ENCODE results near the gene DMBX1. TPM values are rescaled to one million over a fixed set of nuclear protein-coding genes. Genes with fewer than 3 reads are reported as not detected.

Gene DMBX1
- total and polyA plus RNA-seq, 4 donors: not detected

DNA sequence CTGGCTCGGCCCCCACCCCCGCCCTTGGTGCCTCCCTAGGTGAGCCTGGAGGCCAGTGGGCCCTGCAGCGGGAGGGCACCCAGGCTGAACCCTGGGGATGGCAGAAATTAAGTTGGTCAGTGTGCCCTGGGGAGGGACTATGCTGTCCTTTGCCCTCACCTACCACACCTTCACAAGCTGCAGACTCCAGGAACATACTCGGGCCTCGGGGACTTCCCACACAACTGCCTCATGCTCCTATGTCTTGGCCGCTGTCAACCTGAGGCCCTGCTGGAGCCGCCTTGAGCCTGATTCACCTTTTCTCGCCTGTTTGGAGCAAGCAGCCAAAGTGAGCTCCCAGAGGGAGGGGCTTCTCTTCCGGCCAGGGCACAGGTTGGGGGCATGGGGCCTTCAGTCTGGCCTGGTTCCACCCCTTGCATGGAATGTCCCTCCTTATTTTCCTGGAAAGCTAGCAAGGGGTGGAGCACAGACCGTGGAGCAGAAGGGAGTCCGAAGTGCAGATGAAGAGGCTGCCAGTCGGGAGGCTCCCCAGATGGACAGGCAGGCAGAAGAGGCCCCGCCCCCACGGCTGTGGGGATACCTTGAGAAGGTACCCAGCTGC, 37.2 kb downstream of the DMBX1 start:
- H3K4me1 ChIP-seq (ENCODE audit: control insufficient read depth in 4 of 4, insufficient read depth in 4 of 4, low read length in 3 of 4): peaks cover 0 to 25% (median 17%) of the 10 kb centered on the region in 4 donors
- H3K4me3 ChIP-seq (ENCODE audit: low read depth in 1 of 3, low read length in 3 of 3): no peak overlapping the region
- H3K36me3 ChIP-seq (ENCODE audit: control insufficient read depth in 4 of 4, insufficient read depth in 3 of 4, low read depth in 1 of 4, low read length in 3 of 4): no peaks in the 10 kb centered on the region
- 61% methylated on average over 14 of the region's 14 CpGs for WGBS
- H3K9me3 ChIP-seq (ENCODE audit: control insufficient read depth in 4 of 4, low read length in 3 of 4): no peaks in the 10 kb centered on the region
- no peak for DNase-seq (ENCODE audit: low spot score)
- H3K27ac ChIP-seq (ENCODE audit: low read depth in 1 of 2, low read length in 2 of 2): no peak overlapping the region
- no peaks in the 10 kb centered on the region for H3K27me3 ChIP-seq (ENCODE audit: control insufficient read depth in 4 of 4, insufficient read depth in 4 of 4, low read length in 3 of 4)
- no peak overlapping the region for H3K9ac ChIP-seq (ENCODE audit: low read depth in 1 of 2, low read length in 2 of 2)
- TF ChIP-seq, protein P1, sequence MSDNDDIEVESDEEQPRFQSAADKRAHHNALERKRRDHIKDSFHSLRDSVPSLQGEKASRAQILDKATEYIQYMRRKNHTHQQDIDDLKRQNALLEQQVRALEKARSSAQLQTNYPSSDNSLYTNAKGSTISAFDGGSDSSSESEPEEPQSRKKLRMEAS (IDR thresholded peaks at IDR 0.05): no peak
- no peak for TF ChIP-seq GABPA (IDR thresholded peaks at IDR 0.05 in 1 of 2, conservative IDR thresholded peaks at IDR 0.05 in 1 of 2)
- no peak for TF ChIP-seq REST (IDR thresholded peaks at IDR 0.05)

GRCh38 chr1:46527474-46528296, 38.0 kb downstream of the DMBX1 start:
- Histone ChIP-seq H3K9ac (ENCODE audit: low read depth in 1 of 2, low read length in 2 of 2) (no peak overlapping the region), H3K27me3 (ENCODE audit: control insufficient read depth in 4 of 4, insufficient read depth in 4 of 4, low read length in 3 of 4) (no peaks in the 10 kb centered on the region), H3K4me1 (ENCODE audit: control insufficient read depth in 4 of 4, insufficient read depth in 4 of 4, low read length in 3 of 4) (peaks cover 0 to 17% (median 11%) of the 10 kb centered on the region in 4 donors), H3K36me3 (ENCODE audit: control insufficient read depth in 4 of 4, insufficient read depth in 3 of 4, low read depth in 1 of 4, low read length in 3 of 4) (no peaks in the 10 kb centered on the region), H3K4me3 (ENCODE audit: low read depth in 1 of 3, low read length in 3 of 3) (no peak overlapping the region), H3K27ac (ENCODE audit: low read depth in 1 of 2, low read length in 2 of 2) (no peak overlapping the region), H3K9me3 (ENCODE audit: control insufficient read depth in 4 of 4, low read length in 3 of 4) (no peaks in the 10 kb centered on the region)
- DNase-seq (ENCODE audit: low spot score): peak; percentile 85
- 24% methylated on average over 3 of the region's 3 CpGs for WGBS
- TF ChIP-seq EGR1 (IDR thresholded peaks at IDR 0.05; ENCODE audit: low read depth in 2 of 2) (no peak), HNF4A (conservative IDR thresholded peaks at IDR 0.05) (peak; percentile 67 to 79), NR2F2 (IDR thresholded peaks at IDR 0.05) (peak; percentile 81), RXRA (IDR thresholded peaks at IDR 0.05) (peak; percentile 41 to 57), GABPA (IDR thresholded peaks at IDR 0.05 in 1 of 2, conservative IDR thresholded peaks at IDR 0.05 in 1 of 2) (no peak), RAD21 (IDR thresholded peaks at IDR 0.05) (peak; percentile 96 to 98), YY1 (IDR thresholded peaks at IDR 0.05) (no peak), ZBTB33 (IDR thresholded peaks at IDR 0.05) (no peak)
- TF ChIP-seq, protein P2, sequence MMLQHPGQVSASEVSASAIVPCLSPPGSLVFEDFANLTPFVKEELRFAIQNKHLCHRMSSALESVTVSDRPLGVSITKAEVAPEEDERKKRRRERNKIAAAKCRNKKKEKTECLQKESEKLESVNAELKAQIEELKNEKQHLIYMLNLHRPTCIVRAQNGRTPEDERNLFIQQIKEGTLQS (IDR thresholded peaks at IDR 0.05): no peak
- TF ChIP-seq, protein P3, sequence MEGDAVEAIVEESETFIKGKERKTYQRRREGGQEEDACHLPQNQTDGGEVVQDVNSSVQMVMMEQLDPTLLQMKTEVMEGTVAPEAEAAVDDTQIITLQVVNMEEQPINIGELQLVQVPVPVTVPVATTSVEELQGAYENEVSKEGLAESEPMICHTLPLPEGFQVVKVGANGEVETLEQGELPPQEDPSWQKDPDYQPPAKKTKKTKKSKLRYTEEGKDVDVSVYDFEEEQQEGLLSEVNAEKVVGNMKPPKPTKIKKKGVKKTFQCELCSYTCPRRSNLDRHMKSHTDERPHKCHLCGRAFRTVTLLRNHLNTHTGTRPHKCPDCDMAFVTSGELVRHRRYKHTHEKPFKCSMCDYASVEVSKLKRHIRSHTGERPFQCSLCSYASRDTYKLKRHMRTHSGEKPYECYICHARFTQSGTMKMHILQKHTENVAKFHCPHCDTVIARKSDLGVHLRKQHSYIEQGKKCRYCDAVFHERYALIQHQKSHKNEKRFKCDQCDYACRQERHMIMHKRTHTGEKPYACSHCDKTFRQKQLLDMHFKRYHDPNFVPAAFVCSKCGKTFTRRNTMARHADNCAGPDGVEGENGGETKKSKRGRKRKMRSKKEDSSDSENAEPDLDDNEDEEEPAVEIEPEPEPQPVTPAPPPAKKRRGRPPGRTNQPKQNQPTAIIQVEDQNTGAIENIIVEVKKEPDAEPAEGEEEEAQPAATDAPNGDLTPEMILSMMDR (IDR thresholded peaks at IDR 0.05; ENCODE audit: low read depth, low read length, missing input control): peak; percentile 91
